ENCODE data around the gene THSD4. TPM values are rescaled to one million over a fixed set of nuclear protein-coding genes. Genes with fewer than 3 reads are reported as not detected.
"Not testable (repeated sequence)": the region's sequence is repeated elsewhere in the genome, so short reads cannot be mapped to it uniquely, and the experiment has no call there.

THSD4 gene
- total and polyA plus RNA-seq, 2 of the 8 experiments (the other 6 are each of a cell fraction or from before 2014, with no cell fraction given) = 2.5 to 6.2 TPM

DNA sequence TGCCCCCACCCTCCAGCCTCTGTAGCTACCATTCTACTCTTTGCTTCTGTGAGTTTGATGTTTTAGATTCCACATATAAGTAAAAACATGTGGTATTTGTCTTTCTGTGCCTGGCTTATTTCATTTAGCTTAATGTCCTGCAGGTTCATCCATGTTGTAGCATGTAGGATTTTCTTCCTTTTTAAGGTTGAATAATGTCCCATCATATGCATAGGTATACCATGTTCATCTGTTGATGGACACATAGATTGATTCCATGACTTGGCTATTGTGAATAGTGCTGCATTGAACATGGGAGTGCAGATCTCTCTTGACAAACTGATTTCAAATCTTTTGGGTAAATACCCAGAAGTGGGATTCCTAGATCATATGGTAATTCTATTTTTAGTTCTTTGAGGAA is 11.8 kb downstream of the THSD4 start (continued):
- no peak for TF ChIP-seq NANOG (IDR thresholded peaks at IDR 0.05; ENCODE audit: insufficient read depth, low read depth, low read length, poor library complexity, severe bottlenecking)
- no peak for TF ChIP-seq JUN (IDR thresholded peaks at IDR 0.05; ENCODE audit: low read depth, low read length)
- no peak for TF ChIP-seq SIN3A (conservative IDR thresholded peaks at IDR 0.05 in 1 of 2, IDR thresholded peaks at IDR 0.05 in 1 of 2; ENCODE audit: low read depth in 1 of 2, low read length in 2 of 2)
- no peak for TF ChIP-seq POLR2AphosphoS5 (IDR thresholded peaks at IDR 0.05; ENCODE audit: low read depth, low read length)
- TF ChIP-seq, protein P1, sequence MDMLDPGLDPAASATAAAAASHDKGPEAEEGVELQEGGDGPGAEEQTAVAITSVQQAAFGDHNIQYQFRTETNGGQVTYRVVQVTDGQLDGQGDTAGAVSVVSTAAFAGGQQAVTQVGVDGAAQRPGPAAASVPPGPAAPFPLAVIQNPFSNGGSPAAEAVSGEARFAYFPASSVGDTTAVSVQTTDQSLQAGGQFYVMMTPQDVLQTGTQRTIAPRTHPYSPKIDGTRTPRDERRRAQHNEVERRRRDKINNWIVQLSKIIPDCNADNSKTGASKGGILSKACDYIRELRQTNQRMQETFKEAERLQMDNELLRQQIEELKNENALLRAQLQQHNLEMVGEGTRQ (IDR thresholded peaks at IDR 0.05; ENCODE audit: low read length) = no peak

- H2BK5ac ChIP-seq (ENCODE audit: low read depth, low read length); H4K5ac ChIP-seq (ENCODE audit: insufficient read length, low read depth, low read length); H4K8ac ChIP-seq (ENCODE audit: extremely low read depth, insufficient read depth, low read length); H3K4me2 ChIP-seq (ENCODE audit: insufficient read depth in 1 of 2, low read depth in 2 of 2, low read length in 2 of 2); H2BK15ac ChIP-seq (ENCODE audit: low read length); H2BK12ac ChIP-seq (ENCODE audit: low read depth, low read length); H3K79me2 ChIP-seq (ENCODE audit: control insufficient read depth in 1 of 2, insufficient read depth in 2 of 2, low read length in 2 of 2); H3K56ac ChIP-seq (replicated peaks; ENCODE audit: insufficient read length, low read depth, low read length); H3K27ac ChIP-seq (ENCODE audit: low read depth, low read length); H2AFZ ChIP-seq (ENCODE audit: low read length); H3K36me3 ChIP-seq (ENCODE audit: control insufficient read depth in 2 of 4, insufficient read depth in 4 of 4, low read length in 3 of 4); H3K4me1 ChIP-seq (replicated peaks in 1 of 4; ENCODE audit: control insufficient read depth in 3 of 4, insufficient read depth in 4 of 4, low read length in 3 of 4); H2BK120ac ChIP-seq (replicated peaks; ENCODE audit: low read depth, low read length); FAIRE-seq; H3K18ac ChIP-seq (ENCODE audit: extremely low read depth, low read length); DNase-seq (ENCODE audit: low read depth in 1 of 2, low spot score in 2 of 2); H4K91ac ChIP-seq (replicated peaks; ENCODE audit: insufficient read length, low read length); H3K14ac ChIP-seq (ENCODE audit: insufficient read length); H3K9ac ChIP-seq (replicated peaks in 1 of 4; ENCODE audit: extremely low read depth in 1 of 4, low read depth in 3 of 4, low read length in 3 of 4); H3K27me3 ChIP-seq (replicated peaks in 1 of 4; ENCODE audit: control insufficient read depth in 3 of 4, extremely low read depth in 1 of 4, insufficient read depth in 3 of 4, low read length in 3 of 4); H3K4ac ChIP-seq (replicated peaks; ENCODE audit: insufficient read length, low read depth, low read length); H3K9me3 ChIP-seq (ENCODE audit: insufficient read depth in 2 of 2, low read depth in 1 of 2, low read length in 1 of 2); H3K79me1 ChIP-seq (ENCODE audit: low read depth, low read length); H2BK20ac ChIP-seq (ENCODE audit: low read length); H4K20me1 ChIP-seq (replicated peaks in 1 of 2; ENCODE audit: control insufficient read depth in 1 of 2, insufficient read depth in 2 of 2, low read length in 2 of 2); H3K23me2 ChIP-seq (ENCODE audit: low read depth, low read length); H3K4me3 ChIP-seq (ENCODE audit: extremely low read depth in 1 of 4, insufficient read depth in 2 of 4, low read depth in 3 of 4, low read length in 4 of 4); H3K23ac ChIP-seq (ENCODE audit: insufficient read length); H2AK5ac ChIP-seq (ENCODE audit: low read depth, low read length): not testable (repeated sequence)
- WGBS, 2 experiments (ENCODE audit: extremely low coverage in 1 of 2, insufficient coverage in 1 of 2, insufficient read length in 1 of 2, insufficient replicate concordance in 2 of 2, low coverage in 1 of 2, low lambda C conversion rate in 2 of 2, missing lambda C conversion rate in 1 of 2) = 86% methylated on average over 6 of the region's 6 CpGs; no CpG with 5 or more reads in 1 of the 2 experiments
- ChIA-PET POLR2A (ENCODE audit: partially characterized antibody) (interaction anchor here (0.7 to 1.6 kb wide), 2 partner anchors 11 to 238 kb away, joined by 3 read pairs; no protein-coding TSS in a partner anchor), CTCF (ENCODE audit: partially characterized antibody) (interaction anchor here (1.0 kb wide), 1 partner anchor 18 kb away, joined by 4 read pairs; no protein-coding TSS in a partner anchor)
Observed at GRCh38 chr15:71128159-71128558, 12.9 kb downstream of the THSD4 start.

Data from H1 (cell line).